Stomach (tissue), 9 donors: ENCODE data around the gene WLS. TPM values are rescaled to one million over a fixed set of nuclear protein-coding genes. Genes with fewer than 3 reads are reported as not detected.

Source experiments
- DNase-seq, 2 donors: peaks; one replicate each; pipeline versions ENCODE4 v3.0.0 to v3.0.0-alpha.2; 2013 to 2019
- H3K27ac ChIP-seq, 5 donors: fragments of 200-600 bp in 4 of 5; sonication (generic) in 4 of 5; one replicate each; pipeline ENCODE4 v1.5.1; 2013 to 2019; ENCODE audit warnings: mild to moderate bottlenecking in 1 of 5, moderate library complexity in 1 of 5
- H3K27me3 ChIP-seq, 3 donors: fragments of 200-600 bp; sonication (generic); one replicate each; pipeline ENCODE4 v1.5.1; 2017 to 2019; ENCODE audit warnings: mixed run types in 1 of 3
- H3K36me3 ChIP-seq, 4 donors: fragments of 200-600 bp; sonication (generic); 1 replicate in 3 of 4; 2 replicates in 1 of 4; pipeline ENCODE4 v1.5.1; 2016 to 2019
- H3K4me1 ChIP-seq, 4 donors: fragments of 200-600 bp; sonication (generic); one replicate each; pipeline ENCODE4 v1.5.1; 2016 to 2019
- H3K4me3 ChIP-seq, 4 donors: fragments of 200-600 bp; sonication (generic) in 3 of 4; one replicate each; pipeline ENCODE4 v1.5.1; 2016 to 2019; ENCODE audit warnings: mild to moderate bottlenecking in 1 of 4
- H3K9me3 ChIP-seq, 4 donors: fragments of 200-600 bp; sonication (generic); one replicate each; pipeline ENCODE4 v1.5.1; 2016 to 2019
- CTCF ChIP-seq, 7 experiments: fragments of 450-650 bp in 4 of 7; fragments of 200-600 bp in 3 of 7; sonication (generic) in 3 of 7; IDR thresholded peaks; one replicate each; pipeline ENCODE4 v1.5.1; 2016 to 2019; ENCODE audit warnings: antibody characterized with exemption in 7 of 7, control low read depth in 2 of 7, mild to moderate bottlenecking in 1 of 7
- EP300 ChIP-seq: sonication (generic); formaldehyde crosslinking; IDR thresholded peaks from one replicate; pipeline ENCODE4 v1.6.1; 2017; ENCODE audit warnings: antibody characterized with exemption
- POLR2A ChIP-seq, 4 donors: fragments of 450-650 bp; IDR thresholded peaks; one replicate each; pipeline ENCODE4 v1.6.1; 2016; ENCODE audit warnings: antibody characterized with exemption in 4 of 4, control low read depth in 2 of 4, mild to moderate bottlenecking in 1 of 4, moderate library complexity in 1 of 4
- POLR2AphosphoS5 ChIP-seq, 3 donors: sonication (generic); formaldehyde crosslinking; IDR thresholded peaks; one replicate each; pipeline ENCODE4 v1.6.1; 2016; ENCODE audit warnings: antibody characterized with exemption in 3 of 3
- WGBS, 5 donors: extraction: QIAGEN DNeasy Blood & Tissue Kit in 3 of 5; methylation state at CpG; one replicate each; pipeline versions ENCODE4 v1.1.5 to v1.1.7; 2013 to 2018; 5-methylcytosine and 5-hydroxymethylcytosine counted together
- intact Hi-C: fragments of 100-400 bp; cut with DNase I; formaldehyde crosslinking; loops from one replicate; pipeline ENCODE4 v1.15.1; 2023; ENCODE audit warnings: low total_unique reads
- polyA plus RNA-seq, 3 donors: library from polyadenylated mRNA; stranded (reverse); fragments of 200-250 nt; gene quantifications; one replicate each; pipeline ENCODE4 v1.2.3, GENCODE V29; 2013
- total RNA-seq, 5 donors: library from RNA; depleted of rRNA; stranded (reverse); fragments of >200 nt; gene quantifications; one replicate each; pipeline versions ENCODE4 v1.1.0 to v1.2.3, GENCODE V29; 2014 to 2016
- donor health status: healthy with polysubstance abuse.
- donor health status: Bipolar disorder and iron deficiency.
- donor health status: healthy.

WLS gene
- total and polyA plus RNA-seq, 8 donors: 17.9 to 194 (median 66.8) TPM

- peak in 1 of 2 donors; percentile 65 for DNase-seq
- intact Hi-C loops: no loop called here
- no peaks in the 10 kb centered on the region for H3K9me3 ChIP-seq
- H3K27ac ChIP-seq: no peak overlapping the region
- H3K27me3 ChIP-seq: no peaks in the 10 kb centered on the region
- H3K4me1 ChIP-seq: no peaks in the 10 kb centered on the region
- H3K4me3 ChIP-seq: no peak overlapping the region
- H3K36me3 ChIP-seq: peaks cover 0 to 10% (median 2%) of the 10 kb centered on the region in 4 donors
- TF ChIP-seq POLR2AphosphoS5 (IDR thresholded peaks at IDR 0.05) (no peak), POLR2A (IDR thresholded peaks at IDR 0.05) (no peak), EP300 (no peak), CTCF (IDR thresholded peaks at IDR 0.05) (no peak)
- 72 to 86% (median 74%) methylated on average over 4 of the region's 4 CpGs for WGBS, 5 donors
Observed at GRCh38 chr1:68101829-68102228, 130.5 kb downstream of the WLS start.

- no peaks in the 10 kb centered on the region for H3K9me3 ChIP-seq
- H3K36me3 ChIP-seq: peaks cover 0 to 10% (median 0%) of the 10 kb centered on the region in 4 donors
- no peak overlapping the region for H3K4me3 ChIP-seq
- no peak for TF ChIP-seq POLR2A (IDR thresholded peaks at IDR 0.05)
- TF ChIP-seq EP300: no peak
- no peak for DNase-seq
- no peaks in the 10 kb centered on the region for H3K4me1 ChIP-seq
- H3K27ac ChIP-seq: no peak overlapping the region
- no peaks in the 10 kb centered on the region for H3K27me3 ChIP-seq
- 57 to 86% (median 80%) methylated on average over 2 of the region's 2 CpGs for WGBS, 5 donors
- intact Hi-C loops: no loop called here
Observed at GRCh38 chr1:68100571-68100970, 131.8 kb downstream of the WLS start.

GRCh38 chr1:68093737-68094136 is 138.6 kb downstream of the WLS start:
- H3K27ac ChIP-seq: no peak overlapping the region
- no peak for TF ChIP-seq CTCF (IDR thresholded peaks at IDR 0.05)
- no peak for TF ChIP-seq POLR2A (IDR thresholded peaks at IDR 0.05)
- TF ChIP-seq POLR2AphosphoS5 (IDR thresholded peaks at IDR 0.05): no peak
- TF ChIP-seq EP300: no peak
- H3K9me3 ChIP-seq: peaks cover 0 to 8% (median 0%) of the 10 kb centered on the region in 4 donors
- intact Hi-C loops: no loop called here
- no peaks in the 10 kb centered on the region for H3K4me1 ChIP-seq
- H3K27me3 ChIP-seq: no peaks in the 10 kb centered on the region
- H3K4me3 ChIP-seq: no peak overlapping the region
- H3K36me3 ChIP-seq: peaks cover 0 to 4% (median 0%) of the 10 kb centered on the region in 4 donors
- no peak for DNase-seq

- no peaks in the 10 kb centered on the region for H3K36me3 ChIP-seq
- H3K27ac ChIP-seq: no peak overlapping the region
- peaks cover 0 to 5% (median 0%) of the 10 kb centered on the region in 4 donors for H3K9me3 ChIP-seq
- WGBS, 5 donors: 82 to 87% (median 85%) methylated on average over 4 of the region's 4 CpGs
- no peak for DNase-seq
- TF ChIP-seq POLR2A (IDR thresholded peaks at IDR 0.05) (no peak), EP300 (no peak), CTCF (IDR thresholded peaks at IDR 0.05) (no peak), POLR2AphosphoS5 (IDR thresholded peaks at IDR 0.05) (no peak)
- intact Hi-C loops: no loop called here
- H3K27me3 ChIP-seq: no peaks in the 10 kb centered on the region
- H3K4me3 ChIP-seq: no peak overlapping the region
- H3K4me1 ChIP-seq: no peaks in the 10 kb centered on the region
Observed at GRCh38 chr1:68087184-68087583, 145.1 kb downstream of the WLS start.

GRCh38 chr1:68085752-68086151 is 146.6 kb downstream of the WLS start:
- DNase-seq: no peak
- Histone ChIP-seq H3K4me1 (no peaks in the 10 kb centered on the region), H3K27me3 (no peaks in the 10 kb centered on the region), H3K27ac (no peak overlapping the region), H3K36me3 (no peaks in the 10 kb centered on the region), H3K9me3 (peaks cover 0 to 5% (median 0%) of the 10 kb centered on the region in 4 donors), H3K4me3 (no peak overlapping the region)
- intact Hi-C loops: no loop called here
- no peak for TF ChIP-seq CTCF (IDR thresholded peaks at IDR 0.05)
- TF ChIP-seq POLR2A (IDR thresholded peaks at IDR 0.05): no peak
- no peak for TF ChIP-seq POLR2AphosphoS5 (IDR thresholded peaks at IDR 0.05)
- 77 to 100% (median 88%) methylated on average over 1 of the region's 1 CpG for WGBS, 5 donors
